NCI-H1417 treated with DMSO at 0.1 percent for 48 hours (cell line): ENCODE data around the gene CACNB2.

Source experiments
- DNase-seq: peaks from one replicate; lab custom pipeline; 2025; lab: John Stamatoyannopoulos, UW

CACNB2 gene

GRCh38 chr10:18340496-18341051, 200.3 kb downstream of the CACNB2 start:
- no peak for DNase-seq

GRCh38 chr10:18341055-18341454, 200.8 kb downstream of the CACNB2 start:
- DNase-seq, result no peak

GRCh38 chr10:18343573-18343972, 203.3 kb downstream of the CACNB2 start:
- no peak for DNase-seq

GRCh38 chr10:18345308-18345707, 205.1 kb downstream of the CACNB2 start:
- DNase-seq, result no peak

- DNase-seq, result no peak
Observed at GRCh38 chr10:18350340-18350739, 210.1 kb downstream of the CACNB2 start.

GRCh38 chr10:18351421-18351820, 211.2 kb downstream of the CACNB2 start:
- DNase-seq, result no peak

GRCh38 chr10:18352175-18352574, 212.0 kb downstream of the CACNB2 start:
- no peak for DNase-seq

- no peak for DNase-seq
Observed at GRCh38 chr10:18359812-18360211, 219.6 kb downstream of the CACNB2 start.

GRCh38 chr10:18362892-18363291, 222.7 kb downstream of the CACNB2 start:
- DNase-seq, result no peak

- DNase-seq, result no peak
Observed at GRCh38 chr10:18364987-18365775, 225.0 kb downstream of the CACNB2 start.

GRCh38 chr10:18367840-18368239, 227.6 kb downstream of the CACNB2 start:
- no peak for DNase-seq

GRCh38 chr10:18368273-18368672, 228.0 kb downstream of the CACNB2 start:
- no peak for DNase-seq

GRCh38 chr10:18368682-18369081, 228.5 kb downstream of the CACNB2 start:
- DNase-seq, result no peak

GRCh38 chr10:18369859-18370473, 229.7 kb downstream of the CACNB2 start:
- no peak for DNase-seq

- DNase-seq, result no peak
Observed at GRCh38 chr10:18376650-18377049, 236.4 kb downstream of the CACNB2 start.

GRCh38 chr10:18377898-18378297, 237.7 kb downstream of the CACNB2 start:
- DNase-seq, result no peak

- DNase-seq, result no peak
Observed at GRCh38 chr10:18378766-18379165, 238.5 kb downstream of the CACNB2 start.

- DNase-seq, result no peak
Observed at GRCh38 chr10:18381679-18382078, 241.5 kb downstream of the CACNB2 start.

- DNase-seq, result no peak
Observed at GRCh38 chr10:18397906-18398305, 257.7 kb downstream of the CACNB2 start.

- no peak for DNase-seq
Observed at GRCh38 chr10:18399158-18399557, 258.9 kb downstream of the CACNB2 start.

GRCh38 chr10:18400201-18400905, 260.1 kb downstream of the CACNB2 start:
- no peak for DNase-seq

GRCh38 chr10:18400906-18401245, 260.7 kb downstream of the CACNB2 start:
- no peak for DNase-seq
